Measurements from ENCODE around the gene ASIC4. TPM values are rescaled to one million over a fixed set of nuclear protein-coding genes. Genes with fewer than 3 reads are reported as not detected.

Gene ASIC4
- not detected in 2 replicates for total RNA-seq

GRCh38 chr2:219514196-219514761 lies at the start of gene ASIC4:
TSS of gene ASIC4 (plus strand) at chr2:219514482. CDS start at chr2:219514725, 243 bp downstream.

GRCh38 chr2:219498280-219499057 lies 15.8 kb upstream of the ASIC4 start, which contains the start of gene GMPPA:
TSS of gene GMPPA (plus strand) at chr2:219498891. CDS start at chr2:219499976, 1,085 bp downstream.

DNA sequence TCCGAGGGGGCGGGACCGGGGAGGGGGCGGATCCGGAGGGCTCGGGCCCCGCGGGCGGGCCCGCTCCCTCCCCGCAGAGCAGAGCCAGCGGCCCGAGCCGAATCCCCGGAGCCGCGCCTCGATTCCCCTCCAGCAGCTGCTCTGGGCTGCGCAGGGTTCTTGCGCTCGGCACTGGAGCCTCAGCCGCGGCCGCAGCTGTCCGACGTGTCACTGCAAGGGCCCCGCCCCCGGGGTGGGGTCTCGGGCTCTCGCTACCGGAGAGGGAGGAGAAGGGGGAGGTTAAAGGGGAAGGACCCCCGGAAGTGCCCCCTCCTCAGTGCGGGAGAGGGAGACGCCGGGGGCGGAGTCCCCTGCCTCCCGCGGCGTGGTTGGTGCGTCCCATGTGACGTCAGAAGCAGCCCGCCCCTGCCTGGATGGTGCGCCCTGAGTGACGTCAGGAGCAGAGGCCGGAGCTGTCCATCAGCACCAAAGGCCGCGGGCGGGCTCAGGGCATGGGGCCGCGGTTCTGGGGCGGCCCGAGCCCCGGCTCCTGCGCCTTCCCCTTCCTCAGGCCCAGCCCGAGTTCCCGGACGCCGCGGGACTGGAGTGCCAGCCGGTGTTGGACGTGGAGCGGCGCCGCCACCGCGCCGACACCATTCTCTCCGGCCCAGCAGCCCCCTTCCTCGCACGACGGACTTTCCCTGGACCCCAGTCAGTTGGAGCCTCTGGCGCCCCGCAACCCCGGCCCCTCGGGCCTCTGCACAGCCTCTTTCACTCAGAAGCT lies 29.5 kb downstream of the ASIC4 start, which contains the start of the genes CHPF and TMEM198:
Gene CHPF (minus strand): TSS at position 214 of the 763 bp plus-strand sequence. CDS start 271 bp downstream, outside the sequence.
Gene TMEM198 (plus strand): TSS at position 433 of the 763 bp plus-strand sequence. CDS start 700 bp downstream, outside the sequence.

GRCh38 chr2:219571311-219572236 lies 57.3 kb downstream of the ASIC4 start, which contains the start of gene OBSL1:
TSS of gene OBSL1 (minus strand) at chr2:219571539. CDS start at chr2:219571232, 307 bp downstream.

DNA sequence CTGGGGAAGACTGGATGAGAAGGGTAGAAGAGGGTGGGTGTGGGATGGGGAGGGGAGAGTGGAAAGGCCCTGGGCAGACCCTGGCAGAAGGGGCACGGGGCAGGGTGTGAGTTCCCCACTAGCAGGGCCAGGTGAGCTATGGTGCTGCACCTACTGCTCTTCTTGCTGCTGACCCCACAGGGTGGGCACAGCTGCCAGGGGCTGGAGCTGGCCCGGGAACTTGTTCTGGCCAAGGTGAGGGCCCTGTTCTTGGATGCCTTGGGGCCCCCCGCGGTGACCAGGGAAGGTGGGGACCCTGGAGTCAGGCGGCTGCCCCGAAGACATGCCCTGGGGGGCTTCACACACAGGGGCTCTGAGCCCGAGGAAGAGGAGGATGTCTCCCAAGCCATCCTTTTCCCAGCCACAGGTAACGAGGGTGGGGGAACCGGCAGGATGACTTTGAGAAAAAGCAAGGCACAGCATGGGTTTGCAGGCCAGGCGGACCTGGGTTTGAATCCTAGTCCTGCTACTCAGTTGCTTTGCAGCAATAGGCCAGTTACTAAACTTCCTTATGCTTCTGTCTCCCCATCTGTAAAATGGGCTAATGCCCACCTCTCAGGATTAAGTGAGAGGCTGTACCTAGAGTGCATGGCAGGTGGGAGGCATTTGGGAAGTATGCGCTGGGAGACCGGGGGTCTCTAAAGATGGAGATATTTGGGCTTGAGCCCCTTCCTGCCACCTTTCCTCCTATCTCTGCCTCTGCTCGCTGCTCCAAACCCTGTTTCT lies 58.1 kb downstream of the ASIC4 start, which contains the start of gene INHA:
Gene INHA (plus strand): TSS at position 74 of the 765 bp plus-strand sequence. CDS start 65 bp downstream, at position 139.

Small RNAs within 50 kb of the gene (small RNA-seq; reads per million reads assigned to genes)
- not detected for gene MIR3132

Other genes starting within 250 kb of the ASIC4 start
- gene DNAJB2, start 235.1 kb upstream of the ASIC4 start, total RNA-seq: 41.4 and 48.5 TPM in 2 replicates
- gene PTPRN, start 205.1 kb upstream of the ASIC4 start, total RNA-seq: 0.36 and 0.49 TPM in 2 replicates
- not detected in 2 replicates for gene RESP18, start 181.7 kb upstream of the ASIC4 start, total RNA-seq
- 82.3 and 95.2 TPM in 2 replicates for gene DNPEP, start 126.6 kb upstream of the ASIC4 start, total RNA-seq
- 1.9 and 2.6 TPM in 2 replicates for gene DES, start 96.1 kb upstream of the ASIC4 start, total RNA-seq
- gene SPEG, start 79.6 kb upstream of the ASIC4 start, total RNA-seq: 52.9 and 55.8 TPM in 2 replicates
- 65.2 and 65.4 TPM in 2 replicates for gene GMPPA, start 15.6 kb upstream of the ASIC4 start, total RNA-seq
- 116 and 133 TPM in 2 replicates for gene CHPF, start 29.3 kb downstream of the ASIC4 start, total RNA-seq
- gene TMEM198, start 29.5 kb downstream of the ASIC4 start, total RNA-seq: 1.1 and 2.1 TPM in 2 replicates
- 81.8 and 99.5 TPM in 2 replicates for gene OBSL1, start 57.1 kb downstream of the ASIC4 start, total RNA-seq
- gene INHA, start 57.8 kb downstream of the ASIC4 start, total RNA-seq: 0.32 TPM in 1 of 2 replicates, not detected in the other
- 19.8 and 22.2 TPM in 2 replicates for gene STK11IP, start 83.4 kb downstream of the ASIC4 start, total RNA-seq
- gene SLC4A3, start 113.1 kb downstream of the ASIC4 start, total RNA-seq: 5.5 and 6.0 TPM in 2 replicates